GM04503 (cell line): ENCODE data around the gene BAG3.
"Not testable (repeated sequence)": the region's sequence is repeated elsewhere in the genome, so short reads cannot be mapped to it uniquely, and the experiment has no call there.

Source experiments
- DNase-seq: peaks from one replicate; pipeline ENCODE4 v3.0.0-alpha.2; 2012; ENCODE audit warnings: low read depth

Gene BAG3

GRCh38 chr10:119650692-119651513, at the start of gene BAG3:
BAG3 (plus strand) TSS chr10:119651380; CDS start chr10:119651676, 296 bp downstream.
- peak; percentile 72 for DNase-seq

DNA sequence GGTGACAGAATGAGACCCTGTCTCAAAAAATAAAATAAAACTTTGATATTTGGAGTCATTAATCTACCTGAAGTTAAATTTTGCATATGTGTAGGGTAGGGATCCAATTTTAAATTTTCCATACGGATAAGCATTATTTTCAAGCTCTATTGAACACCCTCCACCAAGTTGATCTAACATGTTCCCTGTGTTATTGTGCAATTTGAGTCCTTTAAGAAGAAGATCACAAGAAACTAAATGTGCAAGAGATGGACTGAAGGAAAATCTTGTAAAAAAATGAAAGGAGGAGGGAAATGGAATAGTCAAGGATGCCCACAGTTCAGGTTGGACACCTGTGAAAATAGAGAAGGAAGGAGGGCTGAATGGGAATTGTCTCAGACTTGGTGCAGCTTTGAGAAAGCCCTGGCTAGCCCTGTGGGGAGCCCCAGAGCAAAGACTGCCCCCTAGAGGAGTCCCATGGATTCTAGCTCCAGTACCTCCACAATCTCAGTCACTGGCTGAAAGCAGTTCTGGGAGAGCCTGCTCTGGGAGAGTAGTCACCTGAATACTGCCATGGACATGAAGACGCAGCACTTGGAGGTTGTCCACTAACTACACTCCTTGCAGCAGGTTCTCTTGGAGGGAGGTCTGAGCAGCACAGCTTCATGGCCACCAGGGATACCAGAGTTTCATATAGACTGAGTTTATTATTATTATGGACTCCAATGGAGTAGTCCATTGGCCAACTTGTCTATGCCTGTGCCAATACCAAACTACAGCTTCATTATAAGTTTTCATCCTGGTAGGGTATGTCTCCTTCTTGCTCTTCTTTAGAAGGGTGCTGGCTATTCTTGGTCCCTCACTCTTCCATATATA, 48.7 kb upstream of the BAG3 start:
- DNase-seq, result no peak

- no peak for DNase-seq
Observed at GRCh38 chr10:119604468-119604867, 46.7 kb upstream of the BAG3 start.

- DNase-seq, result no peak
Observed at GRCh38 chr10:119608316-119609155, 42.6 kb upstream of the BAG3 start.

- DNase-seq, result no peak
Observed at GRCh38 chr10:119609516-119609915, 41.7 kb upstream of the BAG3 start.

- DNase-seq, result no peak
Observed at GRCh38 chr10:119611433-119611832, 39.7 kb upstream of the BAG3 start.

- DNase-seq, result no peak
Observed at GRCh38 chr10:119613741-119614140, 37.4 kb upstream of the BAG3 start.

DNA sequence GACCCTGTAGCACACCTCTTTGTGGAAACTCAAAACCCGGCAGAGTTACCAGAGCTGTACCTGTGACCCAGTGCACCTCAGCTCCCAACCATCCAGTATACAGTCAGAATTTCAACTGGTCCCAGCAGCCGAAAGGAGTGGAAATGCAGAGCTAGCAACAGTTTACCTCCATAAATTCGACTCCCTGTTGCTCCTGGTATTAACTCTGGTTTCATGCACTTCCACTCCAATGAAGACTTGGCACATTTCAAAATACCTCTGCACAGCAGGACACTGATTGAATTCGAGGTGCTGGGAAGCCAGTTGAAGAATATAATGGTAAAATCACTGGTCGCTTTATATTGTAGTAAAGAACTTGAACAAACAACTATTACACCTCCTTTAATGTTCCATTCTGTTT, 36.5 kb upstream of the BAG3 start:
- DNase-seq, result no peak

DNA sequence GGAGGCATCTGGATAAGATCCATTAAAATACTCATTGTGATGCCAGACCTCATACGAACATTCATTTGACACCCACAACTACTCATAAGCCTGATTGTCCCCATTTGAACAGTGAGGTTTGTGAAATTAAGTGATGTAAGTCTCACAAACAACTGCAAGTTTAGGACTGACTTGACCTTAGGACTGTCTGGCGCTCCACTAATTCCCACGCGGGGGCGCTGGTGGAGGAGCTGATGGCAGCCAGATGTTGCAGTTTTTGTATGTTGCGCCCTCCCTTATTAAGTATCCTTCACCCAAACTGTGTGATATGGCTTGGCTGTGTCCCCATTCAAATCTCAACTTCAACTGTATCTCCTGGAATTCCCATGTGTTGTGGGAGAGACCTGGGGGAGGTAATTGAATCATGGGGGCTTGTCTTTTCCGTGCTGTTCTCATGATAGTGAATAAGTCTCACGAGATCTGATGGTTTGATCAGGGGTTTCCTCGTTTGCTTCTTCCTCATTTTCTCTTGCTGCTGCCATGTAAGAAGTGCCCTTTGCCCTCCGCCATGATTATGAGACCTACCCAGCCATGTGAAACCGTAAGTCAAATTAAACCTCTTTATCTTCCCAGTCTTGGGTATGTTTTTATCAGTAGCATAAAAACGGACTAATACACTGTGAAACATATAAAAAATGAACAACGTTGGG, 34.2 kb upstream of the BAG3 start:
- DNase-seq, result no peak

- no peak for DNase-seq
Observed at GRCh38 chr10:119619215-119619614, 32.0 kb upstream of the BAG3 start.

DNA sequence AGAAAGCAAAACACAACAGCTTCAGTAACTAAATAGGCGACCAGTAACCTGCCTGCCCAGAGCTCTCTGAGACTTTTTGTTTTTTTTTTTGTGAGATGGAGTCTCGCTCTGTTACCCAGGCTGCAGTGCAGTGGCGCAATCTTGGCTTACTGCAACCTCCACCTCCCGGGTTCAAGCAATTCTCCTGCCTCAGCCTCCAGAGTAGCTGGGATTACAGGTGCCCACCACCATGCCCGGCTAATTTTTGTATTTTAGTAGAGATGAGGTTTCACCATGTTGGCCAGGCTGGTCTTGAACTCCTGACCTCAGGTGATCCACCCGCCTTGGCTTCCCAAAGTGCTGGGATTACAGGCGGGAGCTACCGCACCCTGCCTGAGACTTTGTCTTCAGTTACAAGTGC, 31.4 kb upstream of the BAG3 start:
- DNase-seq, result not testable (repeated sequence)

GRCh38 chr10:119620241-119621077, 30.7 kb upstream of the BAG3 start:
- no peak for DNase-seq

DNA sequence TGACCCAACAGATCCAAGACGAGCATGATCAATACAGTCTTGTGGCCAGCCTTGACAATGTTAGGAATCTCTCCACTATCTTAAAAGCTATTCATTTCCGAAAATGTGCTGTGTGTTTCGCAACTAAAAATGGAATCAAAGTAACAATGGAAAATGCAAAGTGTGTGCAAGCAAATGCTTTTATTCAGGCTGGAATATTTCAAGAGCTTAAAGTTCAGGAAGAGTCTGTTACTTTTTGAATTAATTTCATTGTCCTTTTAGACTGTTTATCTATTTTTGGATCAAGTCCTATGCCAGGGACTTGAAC, 30.1 kb upstream of the BAG3 start:
- DNase-seq, result no peak

GRCh38 chr10:119625570-119626280, 25.5 kb upstream of the BAG3 start:
- DNase-seq, result no peak

DNA sequence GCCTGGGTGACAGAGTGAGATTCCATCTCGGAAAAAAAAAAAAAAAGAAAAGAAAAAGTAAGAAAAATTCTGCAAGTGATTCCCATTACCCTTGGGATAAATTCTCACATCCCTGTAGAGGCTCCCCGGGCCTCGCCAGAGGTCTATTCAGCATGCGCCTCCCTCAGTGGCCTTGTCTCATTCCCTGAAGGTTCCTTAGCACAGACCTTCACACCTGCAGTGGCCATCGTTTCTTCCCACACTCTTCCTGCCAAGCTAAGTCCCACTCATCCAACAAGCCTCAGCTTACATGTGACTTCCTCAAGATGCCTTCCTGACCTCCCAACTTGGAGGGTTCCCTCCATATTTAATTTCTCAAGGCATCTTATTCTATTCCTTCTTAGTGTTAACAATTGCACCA, 20.9 kb upstream of the BAG3 start:
- DNase-seq, result no peak

DNA sequence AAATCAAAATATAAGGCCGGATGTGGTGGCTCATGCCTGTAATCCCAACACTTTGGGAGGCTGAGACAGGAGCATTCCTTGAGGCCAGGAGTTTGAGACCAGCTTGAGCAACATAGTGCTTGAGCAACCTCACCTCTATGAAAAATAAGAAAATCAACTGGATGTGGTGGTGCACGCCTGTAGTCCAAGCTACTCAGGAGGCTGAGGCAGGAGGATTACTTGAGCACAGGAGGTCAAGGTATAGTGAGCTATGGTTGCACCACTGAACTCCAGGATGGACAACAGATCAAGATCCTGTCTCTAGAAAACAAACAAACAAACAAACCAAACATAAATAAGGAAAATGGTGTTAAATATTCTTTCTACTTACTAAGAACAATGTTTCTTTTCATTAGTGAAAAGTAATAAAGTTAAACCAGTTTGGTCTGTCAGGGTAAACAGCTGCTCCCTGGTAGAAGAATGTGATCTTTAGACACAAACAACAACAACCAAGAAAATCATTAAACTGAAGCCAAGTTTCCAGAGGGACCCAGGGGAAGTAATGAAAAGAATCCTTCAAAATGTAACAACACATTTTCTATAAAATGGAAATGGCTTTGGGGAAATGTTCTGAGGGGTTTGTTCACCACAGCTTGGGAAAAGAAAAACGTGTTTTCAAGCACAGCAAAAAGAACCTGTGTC, 17.5 kb upstream of the BAG3 start:
- DNase-seq, result no peak

GRCh38 chr10:119634219-119634544, 17.0 kb upstream of the BAG3 start:
- no peak for DNase-seq

DNA sequence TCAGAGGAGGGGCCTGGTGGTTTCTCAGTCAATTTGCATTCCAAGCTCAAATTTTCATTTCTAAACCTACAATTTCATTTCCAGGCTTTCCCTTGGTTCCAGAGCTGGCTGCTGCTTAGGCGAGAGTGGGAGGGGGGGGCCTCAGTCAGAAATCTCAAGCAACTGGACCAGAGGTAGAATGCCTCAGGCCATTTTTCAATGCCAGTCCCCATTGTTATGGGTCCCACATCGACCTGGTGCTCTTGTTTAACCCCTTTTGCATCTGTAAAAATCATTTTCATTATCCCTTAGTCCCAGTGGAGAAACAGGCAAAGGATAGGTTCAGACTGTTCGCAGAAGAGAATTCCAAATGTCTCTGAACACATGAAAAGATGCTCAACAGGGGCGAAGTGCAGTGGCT, 13.5 kb upstream of the BAG3 start:
- DNase-seq, result no peak

DNA sequence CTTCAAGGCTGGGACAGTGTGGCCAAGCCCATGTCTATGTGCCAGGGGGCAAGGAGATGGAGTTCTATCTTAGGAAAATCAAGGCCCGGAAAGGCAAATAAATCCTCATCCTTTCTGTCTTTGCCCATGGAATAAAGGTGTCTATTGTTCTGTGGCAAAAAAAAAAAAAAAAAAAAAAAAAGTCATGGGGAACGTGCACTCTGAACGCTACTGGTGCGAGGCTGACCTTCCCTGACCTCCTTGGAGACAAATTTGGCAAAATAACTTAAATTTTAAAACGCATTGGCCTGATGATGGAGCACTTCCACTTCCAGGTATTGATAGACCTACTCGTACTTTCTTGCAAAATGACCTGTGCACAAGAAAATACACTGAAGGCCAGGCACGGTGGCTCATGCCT, 12.2 kb upstream of the BAG3 start:
- no peak for DNase-seq

DNA sequence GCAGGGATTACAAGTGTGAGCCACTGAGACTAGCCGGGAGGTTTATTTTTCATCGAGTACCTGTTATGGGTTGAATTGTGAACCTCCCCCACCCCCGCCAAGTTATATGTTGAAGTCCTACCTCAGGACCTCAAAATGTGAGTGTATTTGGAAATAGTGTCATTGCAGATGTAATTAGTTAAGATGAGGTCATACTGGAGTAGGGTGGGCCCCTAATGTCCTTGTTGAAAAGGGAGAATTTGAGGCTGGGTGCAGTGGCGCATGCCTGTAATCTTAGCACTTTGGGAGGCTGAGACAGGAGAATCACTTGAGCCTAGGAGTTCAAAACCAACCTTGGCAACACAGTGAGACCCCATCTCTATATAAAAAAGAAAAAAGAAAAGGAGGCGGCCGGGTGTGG, 10.8 kb upstream of the BAG3 start:
- DNase-seq, result no peak
